Myocyte (in vitro differentiated cells): Measurements from ENCODE around the gene FGGY. TPM values are rescaled to one million over a fixed set of nuclear protein-coding genes. Genes with fewer than 3 reads are reported as not detected.
A peak's percentile ranks its signal among the peaks of the same experiment; 100 is the strongest.
"Not testable (repeated sequence)": the region's sequence is repeated elsewhere in the genome, so short reads cannot be mapped to it uniquely, and the experiment has no call there.

Experiments used
- DNase-seq: peaks from one replicate; pipeline ENCODE4 v3.0.0-alpha.2; 2012; ENCODE audit warnings: low read depth
- total RNA-seq: library from RNA; depleted of rRNA; stranded (reverse); fragments of >200 nt; gene quantifications from 2 replicates; pipeline ENCODE4 v1.2.3, GENCODE V29; 2014

FGGY gene
- total RNA-seq, 1 donor from 2014 or later = 21.0 TPM

DNA sequence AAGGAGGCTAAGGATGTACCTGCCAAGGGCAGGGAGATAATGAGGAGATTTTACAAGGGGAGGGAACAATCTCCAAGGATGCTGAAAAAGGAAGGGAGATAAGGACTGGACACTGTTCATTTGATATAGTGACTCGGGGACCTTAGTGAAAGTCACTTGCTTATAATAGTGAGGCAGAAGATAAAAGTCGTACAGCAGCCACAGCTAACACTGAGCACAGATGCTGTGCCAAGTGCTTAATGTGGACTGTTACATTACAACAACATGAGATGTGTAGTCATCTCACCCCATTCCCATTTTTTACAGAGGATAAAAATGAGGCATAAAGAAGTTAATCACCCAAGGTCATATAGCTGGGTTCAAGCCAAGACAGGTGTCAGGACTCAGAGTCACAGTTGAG lies 181.9 kb downstream of the FGGY start:
- DNase-seq = no peak

DNA sequence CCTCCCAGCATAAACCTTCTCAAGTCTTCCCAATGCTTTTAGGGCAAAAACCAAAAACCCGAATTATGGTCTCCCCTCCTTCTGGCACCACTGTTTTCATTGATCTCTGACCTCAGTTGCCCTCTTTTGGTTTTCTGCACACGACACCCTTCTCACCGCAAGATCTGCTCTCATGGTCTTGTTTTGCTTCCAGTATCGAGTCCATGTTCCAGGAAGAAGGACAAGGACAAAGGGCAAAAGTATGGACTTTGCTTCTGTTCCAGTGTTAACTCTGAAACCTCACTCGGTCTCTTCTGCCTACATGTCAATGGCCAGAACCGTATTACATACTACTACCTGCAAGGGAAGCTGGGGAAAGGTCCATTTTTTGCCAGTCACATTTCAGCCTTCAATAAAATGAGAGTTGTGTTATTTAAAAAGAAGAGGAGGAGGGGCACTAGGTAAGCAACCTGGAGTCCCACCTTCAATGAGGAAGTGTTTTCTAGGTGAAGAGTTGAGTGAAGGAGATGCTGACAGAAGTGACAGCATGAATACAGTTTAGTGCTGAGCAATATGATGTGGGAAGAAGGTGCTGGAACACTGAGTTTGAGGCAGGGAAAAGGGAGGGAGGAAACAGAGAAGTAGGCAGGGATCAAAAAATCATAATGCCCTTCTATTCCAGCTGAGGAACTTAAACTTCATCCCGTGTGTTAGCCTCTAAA lies 183.4 kb downstream of the FGGY start:
- no peak for DNase-seq

DNA sequence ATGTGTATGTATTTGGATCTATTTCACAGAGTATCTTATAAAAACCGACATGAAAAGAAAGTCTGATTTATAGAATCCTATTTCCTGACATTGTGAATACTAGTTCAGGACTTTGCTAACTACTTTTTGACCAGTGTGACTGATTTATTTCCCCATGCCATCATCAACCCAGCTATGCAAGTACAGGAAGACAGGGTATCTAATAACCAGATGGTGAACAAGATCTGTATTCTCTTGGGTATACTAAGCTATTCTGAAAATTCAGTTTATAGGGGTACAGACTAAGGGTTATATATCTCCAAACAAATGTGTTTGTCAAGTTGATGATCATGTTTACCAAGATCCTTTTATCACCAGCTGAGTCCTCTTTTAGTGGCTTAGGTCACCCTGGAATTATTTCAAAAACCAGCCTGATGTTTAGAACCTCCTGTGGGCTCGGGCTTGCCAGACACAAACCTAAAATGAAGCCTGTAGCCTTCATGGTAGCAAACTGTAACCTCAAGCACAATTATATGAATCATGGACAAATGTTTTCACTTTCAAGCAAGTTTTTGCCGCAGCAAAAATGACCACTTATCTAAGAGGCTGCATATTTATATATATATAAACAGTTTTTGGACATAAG lies 185.1 kb downstream of the FGGY start:
- DNase-seq = peak; percentile 92

DNA sequence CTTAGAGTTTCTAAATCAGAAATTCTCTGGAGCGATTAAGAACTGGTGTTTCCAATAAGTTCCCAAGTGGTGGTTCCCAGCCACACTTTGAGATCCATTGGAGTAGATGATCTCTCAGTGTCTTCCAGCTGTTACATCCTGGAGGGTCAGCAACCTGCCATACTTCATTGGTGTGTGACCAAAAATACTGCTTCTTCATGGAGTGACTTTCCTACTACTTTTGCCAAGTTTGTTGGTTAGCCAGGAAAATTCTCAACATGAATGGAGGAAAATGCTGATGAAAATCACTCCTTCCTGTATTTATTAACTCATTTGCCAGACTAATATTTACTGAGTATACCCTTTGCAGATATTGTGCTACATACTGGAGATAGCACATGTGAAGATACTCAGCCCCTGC lies 186.1 kb downstream of the FGGY start:
- DNase-seq = no peak

DNA sequence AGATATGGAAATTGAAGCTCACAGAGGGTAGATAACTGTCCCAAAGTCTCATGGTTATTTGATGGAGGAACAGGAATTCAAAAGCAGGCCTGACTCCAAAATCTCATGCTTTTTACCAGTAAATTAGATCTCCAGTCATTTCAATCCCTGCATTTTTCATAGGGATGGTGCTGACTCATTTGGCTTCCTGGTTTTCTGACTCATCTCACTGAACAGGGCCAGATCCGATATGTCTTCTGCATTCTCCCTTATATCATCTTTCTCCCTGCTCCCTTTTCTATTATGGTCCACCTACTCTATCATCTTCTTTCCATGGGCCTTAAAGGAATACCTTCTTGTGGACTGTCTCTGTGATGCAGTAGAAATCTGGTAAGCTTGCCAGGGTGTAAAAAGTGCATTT lies 187.2 kb downstream of the FGGY start:
- DNase-seq = peak; percentile 82

DNA sequence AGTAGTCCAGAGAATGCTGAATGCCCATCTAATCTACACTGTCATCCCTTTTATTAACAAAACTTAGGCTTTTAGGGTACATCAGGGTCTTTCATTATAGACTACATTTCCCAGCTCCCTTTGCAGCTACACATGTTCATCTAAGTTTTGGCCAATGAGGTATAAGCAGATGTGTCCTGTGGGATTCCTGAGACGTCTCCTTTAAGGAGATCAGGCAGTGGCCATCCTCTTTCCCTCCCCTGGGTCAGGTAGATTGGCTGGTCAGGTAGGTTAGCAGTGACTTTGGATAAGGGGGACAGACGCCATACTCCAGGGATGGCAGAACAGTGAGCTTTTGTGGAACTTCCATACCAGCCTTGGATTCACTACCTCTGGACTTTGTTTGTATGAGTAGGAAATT lies 188.3 kb downstream of the FGGY start:
- no peak for DNase-seq

DNA sequence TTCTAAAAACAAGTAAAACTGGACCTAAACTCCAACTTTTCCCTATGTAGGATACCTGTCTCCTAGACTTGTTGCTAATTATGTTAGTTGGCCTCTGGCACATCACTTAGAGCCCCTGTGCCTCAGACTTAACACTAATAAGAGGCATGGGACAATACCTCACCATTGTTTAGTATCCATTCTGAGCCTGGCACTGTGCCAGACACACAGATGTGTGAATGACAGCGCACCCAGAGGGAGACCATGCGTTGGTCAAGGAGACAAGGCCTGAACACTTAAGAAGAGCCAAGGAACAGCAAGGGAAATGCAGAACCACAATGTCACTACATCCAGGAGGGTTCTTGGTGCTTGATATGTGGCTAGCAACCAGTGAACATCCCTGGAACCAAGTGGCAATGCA lies 189.1 kb downstream of the FGGY start:
- DNase-seq = no peak

DNA sequence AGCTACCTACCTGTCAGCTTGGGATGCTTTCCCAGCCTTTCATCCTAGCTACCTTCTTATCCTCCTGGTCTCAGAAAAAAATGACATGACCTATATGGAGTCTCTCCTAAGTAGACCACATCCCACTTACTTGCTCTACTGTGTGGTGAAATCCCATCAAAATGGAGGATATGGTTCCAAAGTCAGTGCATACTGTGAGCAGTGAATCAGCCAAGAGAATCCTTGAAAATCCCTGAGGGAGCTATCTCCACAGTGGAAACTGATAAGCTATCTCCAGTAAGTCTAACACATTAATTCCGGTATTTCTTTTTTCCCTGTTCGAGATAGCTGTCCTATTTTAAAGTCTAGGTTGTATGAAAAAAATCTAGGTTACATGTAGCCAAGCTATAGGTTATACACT lies 189.7 kb downstream of the FGGY start:
- no peak for DNase-seq

DNA sequence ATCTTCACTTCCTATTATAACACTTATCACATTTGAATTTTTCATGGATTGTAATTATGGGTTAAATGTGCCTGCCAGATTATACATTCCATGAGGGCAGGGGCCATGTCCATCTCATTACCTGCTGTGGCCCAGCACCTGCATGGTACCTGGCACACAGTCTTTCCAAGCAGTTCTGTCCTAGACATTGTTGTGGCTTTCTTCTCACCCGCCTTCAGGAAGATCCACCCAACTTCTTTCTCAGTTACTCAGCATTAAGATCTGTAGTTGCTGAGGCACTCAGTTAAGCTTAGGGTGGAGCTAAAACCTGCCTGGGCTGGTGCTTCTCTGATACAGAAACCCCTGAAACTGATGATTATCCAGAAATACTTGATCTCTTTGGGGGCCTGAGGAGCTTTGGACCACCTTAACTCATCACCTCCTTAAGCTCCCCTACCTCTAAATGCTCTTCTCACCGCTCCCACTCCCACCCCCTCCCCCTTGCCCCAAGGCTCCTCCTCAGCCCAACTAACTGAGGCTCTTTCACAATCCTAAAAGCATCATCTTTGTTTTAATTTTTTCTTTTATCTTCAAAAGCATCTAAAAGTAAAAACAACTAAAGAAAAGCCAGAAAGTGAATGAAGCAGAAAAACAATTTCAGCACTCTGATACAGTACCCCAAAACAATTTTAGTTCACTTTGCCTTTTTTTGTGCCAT lies 190.6 kb downstream of the FGGY start:
- DNase-seq = peak; percentile 38

DNA sequence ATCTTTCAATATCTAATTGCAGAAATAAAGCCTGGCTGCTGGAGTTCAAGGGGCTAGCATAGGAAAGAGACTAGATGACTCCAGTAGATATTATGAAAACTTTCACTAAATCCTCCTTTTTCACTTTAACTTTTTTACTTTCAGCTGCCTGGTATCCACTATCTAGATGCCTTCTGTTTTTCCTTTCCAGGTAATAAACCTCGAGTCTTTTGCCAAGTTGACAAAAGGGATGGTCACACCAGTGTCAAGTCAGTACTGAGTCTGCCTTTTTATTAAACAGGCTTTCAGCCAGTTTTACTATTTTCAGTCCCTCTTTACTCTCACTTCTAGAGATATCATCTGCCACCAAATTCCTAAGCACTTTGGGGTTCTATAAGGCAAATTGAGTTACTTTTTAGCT lies 195.6 kb downstream of the FGGY start:
- no peak for DNase-seq

DNA sequence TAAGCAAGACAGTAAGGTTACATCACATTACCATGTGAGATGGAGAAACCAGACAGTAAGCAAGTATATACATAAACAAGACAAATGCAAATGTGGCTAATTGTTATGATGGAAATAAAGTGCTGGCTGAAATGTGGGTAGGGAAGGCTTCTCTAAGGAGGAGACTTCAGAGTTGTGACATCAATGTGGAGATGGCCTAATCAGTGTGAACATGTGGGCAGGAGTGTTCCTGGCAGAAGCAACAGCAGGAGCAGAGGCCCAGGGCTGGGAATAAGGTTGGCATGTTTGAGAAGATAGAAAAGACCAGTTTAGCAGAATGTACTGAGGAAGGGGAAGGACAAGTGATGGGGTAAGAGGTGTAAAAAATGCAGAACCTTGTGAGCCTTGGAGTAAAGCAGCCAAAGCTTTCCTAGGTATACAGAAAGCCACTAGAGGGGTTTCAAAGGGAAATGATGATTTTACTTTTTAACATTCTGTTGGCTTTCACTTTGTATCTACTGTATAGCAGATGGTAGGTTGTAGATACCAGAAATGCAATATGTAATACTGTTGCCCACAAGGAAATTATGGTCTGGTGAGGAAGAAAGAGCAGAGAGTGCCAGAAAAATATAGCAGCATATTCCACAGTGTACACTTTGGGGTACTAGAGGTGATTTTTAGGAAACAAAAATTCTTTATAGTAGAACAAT lies 197.4 kb downstream of the FGGY start:
- DNase-seq = no peak

DNA sequence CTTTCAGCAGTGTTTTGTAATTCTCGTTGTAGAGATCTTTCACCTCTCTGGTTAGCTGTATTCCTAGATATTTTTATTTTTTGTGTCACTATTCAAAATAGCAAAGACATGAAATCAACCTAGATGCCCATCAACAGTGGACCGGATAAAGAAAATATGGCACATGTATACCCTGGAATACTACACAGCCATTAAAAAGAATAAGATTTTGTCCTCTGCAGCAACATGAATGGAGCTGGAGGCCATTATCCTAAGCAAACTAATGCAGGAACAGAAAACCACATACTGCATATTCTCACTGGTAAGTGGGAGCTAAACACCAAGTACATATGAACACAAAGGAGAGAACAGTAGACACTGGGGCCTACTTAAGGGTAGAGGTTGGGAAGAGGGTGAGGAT lies 199.3 kb downstream of the FGGY start:
- DNase-seq = not testable (repeated sequence)

DNA sequence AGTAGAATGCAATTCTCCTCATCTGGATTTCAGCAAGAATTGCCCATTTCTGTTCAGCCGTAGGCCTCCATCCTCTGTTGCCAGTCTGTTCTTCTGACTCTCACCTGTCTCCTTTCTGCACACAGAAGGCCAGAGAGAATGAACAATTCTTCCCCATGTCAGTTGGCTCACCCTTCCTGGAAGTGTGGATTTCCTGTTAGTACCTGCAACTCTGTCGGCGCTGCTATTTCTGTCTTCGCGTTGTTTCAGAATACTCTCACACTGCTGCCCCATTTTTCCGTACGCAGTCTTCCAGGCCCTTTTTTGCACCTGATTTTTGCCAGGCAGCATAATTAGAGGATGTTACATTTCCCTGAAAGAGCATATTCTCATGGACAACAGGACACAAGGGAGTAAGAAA lies 200.7 kb downstream of the FGGY start:
- no peak for DNase-seq

DNA sequence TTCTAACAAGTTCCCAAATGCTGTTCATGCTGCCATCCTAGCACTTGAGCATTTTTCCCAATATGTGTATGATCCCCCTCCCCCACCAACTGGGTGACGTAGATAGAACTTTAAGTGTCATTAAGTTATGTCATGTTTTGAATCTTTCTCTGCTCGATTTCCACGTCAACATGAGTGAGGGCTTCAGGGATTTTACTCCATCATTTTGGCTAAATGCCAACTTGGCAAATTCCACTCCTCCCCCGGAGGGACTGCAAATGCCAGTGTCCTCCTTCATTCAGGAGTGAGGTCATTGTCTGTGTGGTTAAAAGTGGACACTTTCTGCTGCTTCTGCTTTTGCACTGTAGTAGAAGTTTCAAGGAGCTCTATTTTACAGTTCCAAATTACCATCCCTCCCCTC lies 201.7 kb downstream of the FGGY start:
- DNase-seq = peak; percentile 82

DNA sequence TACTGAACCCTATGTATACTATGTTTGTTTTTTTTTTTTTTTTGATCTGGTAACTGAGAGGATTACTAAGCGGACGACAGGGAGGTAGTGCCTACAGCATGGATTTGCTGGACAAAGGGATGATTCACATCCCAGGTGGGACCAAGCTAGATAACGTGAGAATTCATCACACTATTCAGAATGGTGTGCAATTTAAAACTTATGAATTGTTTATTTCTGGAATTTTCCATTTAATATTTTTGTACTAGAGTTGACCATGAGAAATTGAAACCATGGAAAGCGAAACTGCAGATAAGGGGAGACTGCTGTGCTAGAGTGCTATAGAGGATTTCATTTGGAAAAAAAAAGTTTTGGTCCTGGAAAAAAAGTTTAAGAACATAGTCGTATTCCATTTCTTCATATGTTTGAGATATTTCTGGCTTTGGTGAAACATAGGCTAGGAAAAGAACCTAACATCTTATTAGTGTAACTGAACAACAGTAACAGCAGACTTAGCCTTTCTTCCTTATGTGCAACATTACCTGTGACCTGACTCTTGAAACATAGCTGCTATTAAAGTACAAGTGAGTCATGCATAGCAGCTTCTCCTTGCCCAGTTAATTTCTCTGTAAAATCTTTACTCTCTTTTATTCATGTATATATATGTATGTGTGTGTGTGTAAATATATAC lies 202.5 kb downstream of the FGGY start:
- no peak for DNase-seq

DNA sequence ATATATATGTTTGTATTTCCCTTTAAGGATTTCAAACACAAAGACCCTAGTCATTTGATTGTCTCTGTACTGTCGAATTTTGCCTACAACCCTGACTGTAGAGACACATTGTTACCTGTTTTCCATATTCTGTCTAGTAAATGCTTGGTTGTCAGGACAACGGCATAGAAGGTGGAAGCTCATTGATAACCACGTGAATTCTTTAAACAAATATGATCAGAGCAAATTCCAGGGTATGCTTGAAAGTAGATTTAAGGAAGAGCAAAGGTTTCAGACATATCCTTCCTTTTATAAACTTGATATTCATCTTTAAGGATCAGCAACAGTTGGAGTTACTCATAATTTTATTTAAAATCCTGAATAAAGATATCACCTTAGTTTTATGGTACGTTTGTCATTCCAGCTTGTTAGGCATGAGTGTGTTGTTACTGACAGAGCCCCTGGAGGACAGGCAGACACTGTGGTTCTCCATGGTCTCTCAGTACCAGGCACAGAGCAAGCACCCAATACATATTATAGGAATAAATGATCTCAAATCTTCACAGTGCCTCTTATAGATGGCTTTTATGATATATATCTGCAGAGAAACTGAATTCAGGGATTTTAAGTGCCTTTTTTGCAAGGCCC lies 203.2 kb downstream of the FGGY start:
- DNase-seq = no peak

DNA sequence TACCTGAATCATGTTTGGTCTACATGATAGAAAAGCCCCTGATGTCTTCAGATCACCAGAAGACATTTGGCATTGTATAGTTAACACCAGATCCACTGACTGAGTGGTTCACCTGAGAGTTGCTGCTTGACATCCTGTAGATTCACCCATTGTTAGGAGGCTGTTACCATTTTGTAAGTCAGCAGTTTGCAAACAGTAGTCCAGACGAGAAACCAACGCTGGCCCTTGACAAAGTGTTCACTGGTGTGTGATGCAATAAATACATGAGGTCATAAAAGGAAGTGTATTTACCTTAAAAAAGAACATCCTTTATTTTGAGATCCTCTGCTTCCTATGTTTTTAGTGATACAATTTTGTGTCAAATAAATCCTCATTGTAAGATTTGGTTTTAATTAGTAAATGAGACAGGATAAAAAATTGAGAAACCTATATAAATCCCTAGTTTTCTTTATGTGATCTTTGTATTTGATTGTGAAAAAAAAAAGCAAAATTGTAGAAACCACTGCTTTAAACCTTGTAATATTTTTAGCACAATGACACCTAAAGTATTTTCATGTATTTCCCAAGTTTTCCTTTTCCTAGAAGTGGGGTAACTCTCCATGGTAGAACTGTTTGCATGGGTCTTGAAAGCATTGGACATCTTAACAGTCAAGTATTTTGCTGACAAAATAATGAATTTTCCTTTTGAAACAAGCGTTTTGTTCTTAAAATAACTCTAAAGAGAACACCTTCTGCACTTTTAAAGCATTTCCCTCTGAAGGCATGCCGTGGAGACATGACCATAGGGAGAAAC lies 204.3 kb downstream of the FGGY start:
- no peak for DNase-seq

DNA sequence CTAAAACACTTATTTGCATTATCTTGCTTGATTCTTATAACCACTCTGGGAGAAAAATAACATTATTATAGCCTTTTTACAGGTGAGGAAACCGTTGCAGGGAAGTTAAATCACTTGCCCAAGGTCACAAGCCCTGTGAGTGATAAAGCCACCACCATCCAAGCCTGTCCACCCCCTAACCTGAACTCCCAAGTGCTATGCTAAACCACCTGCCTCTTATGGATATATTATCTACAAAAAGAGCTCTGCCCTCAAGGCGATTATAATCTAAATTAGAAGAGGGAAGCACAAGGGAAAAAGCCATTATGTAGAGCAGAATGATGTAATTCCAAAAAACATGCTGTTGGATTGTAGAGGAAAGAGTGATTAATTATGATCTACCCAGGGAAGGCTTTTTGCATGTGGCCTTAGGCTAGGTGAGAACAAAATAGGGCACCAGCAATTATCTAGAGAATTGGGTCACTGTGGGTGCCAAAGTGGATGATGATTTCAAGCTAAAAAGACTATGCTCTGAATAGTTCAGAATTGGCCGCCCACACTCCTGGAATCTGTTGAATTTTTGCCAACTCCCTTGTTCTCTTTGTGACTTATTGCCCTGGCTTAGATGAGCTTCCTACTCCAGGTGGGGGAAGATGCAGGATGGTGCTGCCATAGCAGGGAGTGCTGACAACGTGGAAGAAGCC lies 205.3 kb downstream of the FGGY start:
- DNase-seq = no peak

DNA sequence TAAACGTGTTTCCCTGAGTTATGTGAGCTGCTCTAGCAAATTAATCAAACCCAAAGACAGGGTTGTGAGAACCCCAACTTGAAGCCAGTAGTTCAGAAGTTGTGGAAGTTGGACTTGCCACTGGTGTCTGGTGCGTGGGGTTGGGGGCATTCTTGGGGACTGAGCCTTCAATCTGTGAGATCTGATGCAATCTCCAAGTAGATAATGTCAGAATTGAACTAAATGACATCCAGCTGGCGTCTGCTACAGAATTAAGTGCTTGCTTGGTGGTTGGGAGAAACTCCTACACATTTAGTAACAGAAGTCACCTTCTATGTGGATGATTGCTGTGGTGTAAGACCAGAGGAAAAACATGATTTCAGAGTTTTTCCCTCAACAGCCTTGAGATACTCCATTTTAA lies 207.4 kb downstream of the FGGY start:
- no peak for DNase-seq

DNA sequence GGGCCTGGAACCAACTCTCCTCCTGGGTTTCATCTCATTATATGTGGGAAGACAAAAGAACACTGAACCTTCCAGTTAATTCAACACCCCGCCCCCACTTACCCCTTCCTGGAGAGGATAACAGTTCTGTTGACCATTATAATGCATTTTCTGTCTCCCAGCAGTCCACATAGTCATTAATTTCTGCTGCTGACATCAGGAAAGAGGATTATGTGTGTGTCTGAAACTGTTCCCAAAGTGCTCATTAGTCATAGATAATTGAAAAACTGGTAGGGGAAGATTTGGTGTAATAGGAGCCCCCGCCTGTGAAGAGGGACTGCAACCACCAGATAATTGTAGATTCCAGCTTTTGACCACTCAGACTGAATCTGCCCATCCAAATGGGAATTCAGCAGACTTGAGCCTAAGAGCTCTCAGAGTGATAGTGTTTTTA lies 208.7 kb downstream of the FGGY start:
- DNase-seq = no peak
